Keratinocyte (primary cell): ENCODE measurements around the gene FZD2. TPM values are rescaled to one million over a fixed set of nuclear protein-coding genes. Genes with fewer than 3 reads are reported as not detected.

Source experiments
- DNase-seq: peaks from one replicate; pipeline ENCODE4 v3.0.0-alpha.2; 2011; ENCODE audit warnings: low read depth, missing footprints, low spot score
- FAIRE-seq: peaks from 2 replicates; lab custom pipeline; 2011; peaks lifted over from hg19 to GRCh38; lab: Jason Lieb, UNC
- H2AFZ ChIP-seq: 2 replicates; pipeline ENCODE4 v1.6.0; 2012; ENCODE audit warnings: low read length, control low read depth, inconsistent platforms; ENCODE audit not compliant: control insufficient read depth
- H3K27ac ChIP-seq: 2 replicates; pipeline ENCODE4 v1.5.1; 2011; ENCODE audit warnings: low read length; ENCODE audit not compliant: control insufficient read depth, insufficient read depth
- H3K27me3 ChIP-seq: 3 replicates; pipeline ENCODE4 v1.6.0; 2011; ENCODE audit warnings: low read length; ENCODE audit not compliant: control insufficient read depth, insufficient read depth; ENCODE audit errors: extremely low read depth
- H3K36me3 ChIP-seq, 2 experiments: 2 replicates in 1 of 2; 3 replicates in 1 of 2; pipeline ENCODE4 v1.5.1; 2011; ENCODE audit warnings: low read length in 2 of 2, mild to moderate bottlenecking in 1 of 2; ENCODE audit not compliant: control insufficient read depth in 2 of 2, insufficient read depth in 2 of 2; ENCODE audit errors: extremely low read depth in 1 of 2
- H3K4me1 ChIP-seq: 3 replicates; pipeline ENCODE4 v1.5.1; 2011; ENCODE audit warnings: low read length; ENCODE audit not compliant: control insufficient read depth, insufficient read depth; ENCODE audit errors: extremely low read depth
- H3K4me2 ChIP-seq: 3 replicates; pipeline ENCODE4 v1.6.0; 2011; ENCODE audit warnings: low read depth, low read length; ENCODE audit not compliant: control insufficient read depth, insufficient read depth; ENCODE audit errors: extremely low read depth
- H3K4me3 ChIP-seq, 3 experiments: fragments of 200-600 bp in 1 of 3; sonication (generic) in 1 of 3; 2 replicates in 2 of 3; 3 replicates in 1 of 3; pipeline ENCODE4 v1.5.1; 2011 to 2016; ENCODE audit warnings: low read length in 3 of 3, mild to moderate bottlenecking in 3 of 3, control low read depth in 2 of 3, inconsistent platforms in 1 of 3, low read depth in 1 of 3, mixed read lengths in 1 of 3, mixed run types in 1 of 3, moderate library complexity in 1 of 3; ENCODE audit not compliant: control insufficient read depth in 2 of 3, insufficient read depth in 2 of 3; ENCODE audit errors: extremely low read depth in 1 of 3
- H3K79me2 ChIP-seq: 2 replicates; pipeline ENCODE4 v1.6.0; 2012; ENCODE audit warnings: low read length; ENCODE audit not compliant: control insufficient read depth, insufficient read depth
- H3K9ac ChIP-seq: 3 replicates; pipeline ENCODE4 v1.6.0; 2011; ENCODE audit warnings: low read length; ENCODE audit not compliant: control insufficient read depth, insufficient read depth; ENCODE audit errors: extremely low read depth
- H3K9me1 ChIP-seq: 3 replicates; pipeline ENCODE4 v1.6.0; 2011; ENCODE audit warnings: low read length; ENCODE audit not compliant: control insufficient read depth, insufficient read depth; ENCODE audit errors: extremely low read depth
- H3K9me3 ChIP-seq: 2 replicates; pipeline ENCODE4 v1.5.1; 2012; ENCODE audit warnings: low read depth, low read length; ENCODE audit not compliant: control insufficient read depth
- H4K20me1 ChIP-seq: 3 replicates; pipeline ENCODE4 v1.6.0; 2011; ENCODE audit warnings: low read length; ENCODE audit not compliant: control insufficient read depth, insufficient read depth; ENCODE audit errors: extremely low read depth
- EZH2 ChIP-seq: IDR thresholded peaks from one replicate; pipeline ENCODE4 v1.6.1; 2012; ENCODE audit warnings: inconsistent platforms, mild to moderate bottlenecking, low read length, moderate library complexity
- dilution Hi-C: fragments of 300-500 bp; cut with MboI; formaldehyde crosslinking; loops from one replicate; pipeline ENCODE4 v1.7.0; 2020; ENCODE audit warnings: low sequenced_read_pairs; ENCODE audit not compliant: extremely low pct_ligation_motif_present
- polyA plus RNA-seq, 5 experiments: library from polyadenylated mRNA; depleted of rRNA in 3 of 5; stranded (reverse) in 3 of 5; stranded (forward) in 1 of 5; unstranded in 1 of 5; fragments of >200 nt; gene quantifications; 1 replicate in 1 of 5; 2 replicates in 3 of 5; 3 replicates in 1 of 5; pipeline versions ENCODE4 v1.2.1 to v1.2.3, GENCODE V29; 2011 to 2012; ENCODE audit warnings: missing spikeins in 2 of 5, low read depth in 1 of 5, low replicate concordance in 1 of 5
- TF ChIP-seq, protein P1 (sequence below), 3 experiments: IDR thresholded peaks in 1 of 3; conservative IDR thresholded peaks in 1 of 3; optimal IDR thresholded peaks in 1 of 3; 2 replicates in 2 of 3; 3 replicates in 1 of 3; pipeline versions ENCODE3 to v1.5.1; 2011; ENCODE audit warnings: low read length in 3 of 3, mild to moderate bottlenecking in 3 of 3, moderate library complexity in 2 of 3, control low read depth in 1 of 3, inconsistent platforms in 1 of 3; ENCODE audit not compliant: insufficient read depth in 2 of 3; ENCODE audit errors: extremely low read depth in 1 of 3

FZD2 gene
- polyA plus RNA-seq, 1 donor (not counting 4 experiments of a cell fraction or from before 2014, with no cell fraction given): 2.6 TPM

DNA sequence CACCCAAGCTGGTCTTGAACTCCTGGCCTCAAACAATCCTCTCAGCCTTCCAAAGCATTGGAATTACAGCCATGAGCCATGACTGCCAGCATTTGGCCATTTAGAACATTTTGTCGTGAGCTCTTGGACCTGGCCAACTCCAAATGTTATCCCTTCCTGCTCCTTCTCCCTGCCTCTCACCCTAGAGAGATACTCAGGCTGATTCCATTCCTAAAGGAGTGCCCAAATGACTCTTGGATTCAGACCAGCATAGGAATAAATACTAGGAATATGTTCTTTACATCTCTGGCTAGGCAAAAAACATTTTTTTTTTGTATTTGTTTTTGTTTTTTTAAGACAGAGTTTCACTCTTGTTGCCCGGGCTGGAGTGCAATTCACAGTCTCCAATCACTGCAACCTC lies 15.5 kb downstream of the FZD2 start:
- Histone ChIP-seq H3K27me3 (no peaks in the 10 kb centered on the region), H3K9me3 (no peaks in the 10 kb centered on the region), H2AFZ (no peak overlapping the region), H3K4me3 (no peak overlapping the region), H3K9ac (no peak overlapping the region), H3K79me2 (no peaks in the 10 kb centered on the region), H3K27ac (no peak overlapping the region), H3K4me2 (no peak overlapping the region), H3K36me3 (no peaks in the 10 kb centered on the region), H4K20me1 (no peaks in the 10 kb centered on the region), H3K4me1 (no peaks in the 10 kb centered on the region), H3K9me1 (no peaks in the 10 kb centered on the region)
- TF ChIP-seq, protein P1, sequence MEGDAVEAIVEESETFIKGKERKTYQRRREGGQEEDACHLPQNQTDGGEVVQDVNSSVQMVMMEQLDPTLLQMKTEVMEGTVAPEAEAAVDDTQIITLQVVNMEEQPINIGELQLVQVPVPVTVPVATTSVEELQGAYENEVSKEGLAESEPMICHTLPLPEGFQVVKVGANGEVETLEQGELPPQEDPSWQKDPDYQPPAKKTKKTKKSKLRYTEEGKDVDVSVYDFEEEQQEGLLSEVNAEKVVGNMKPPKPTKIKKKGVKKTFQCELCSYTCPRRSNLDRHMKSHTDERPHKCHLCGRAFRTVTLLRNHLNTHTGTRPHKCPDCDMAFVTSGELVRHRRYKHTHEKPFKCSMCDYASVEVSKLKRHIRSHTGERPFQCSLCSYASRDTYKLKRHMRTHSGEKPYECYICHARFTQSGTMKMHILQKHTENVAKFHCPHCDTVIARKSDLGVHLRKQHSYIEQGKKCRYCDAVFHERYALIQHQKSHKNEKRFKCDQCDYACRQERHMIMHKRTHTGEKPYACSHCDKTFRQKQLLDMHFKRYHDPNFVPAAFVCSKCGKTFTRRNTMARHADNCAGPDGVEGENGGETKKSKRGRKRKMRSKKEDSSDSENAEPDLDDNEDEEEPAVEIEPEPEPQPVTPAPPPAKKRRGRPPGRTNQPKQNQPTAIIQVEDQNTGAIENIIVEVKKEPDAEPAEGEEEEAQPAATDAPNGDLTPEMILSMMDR (optimal IDR thresholded peaks at IDR 0.05 in 1 of 3, IDR thresholded peaks at IDR 0.05 in 1 of 3, conservative IDR thresholded peaks at IDR 0.05 in 1 of 3; ENCODE audit: extremely low read depth in 1 of 3, insufficient read depth in 2 of 3, low read length in 3 of 3): no peak
- no peak for TF ChIP-seq EZH2
- DNase-seq: no peak
- no peak for FAIRE-seq
- dilution Hi-C loops: no loop called here

DNA sequence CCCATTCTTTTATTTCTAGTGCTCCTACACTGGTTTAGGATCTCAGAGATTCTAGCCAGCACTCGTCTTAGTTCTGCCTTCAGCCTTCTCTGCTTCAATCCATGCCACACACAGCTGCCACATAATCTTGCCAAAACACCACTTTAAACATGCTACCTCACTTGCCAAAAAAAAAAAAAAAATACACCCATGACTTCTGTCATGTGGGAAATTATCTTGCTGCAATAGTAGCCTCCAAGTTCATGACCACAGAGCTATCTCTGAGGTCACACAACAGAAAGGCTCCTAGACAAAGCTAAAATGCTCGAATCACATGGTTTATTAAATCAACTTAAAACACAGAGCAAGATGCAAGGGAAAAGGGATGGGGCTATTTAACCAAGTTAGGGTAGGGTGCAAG lies 18.1 kb downstream of the FZD2 start:
- Histone ChIP-seq H3K9ac (no peak overlapping the region), H3K4me2 (no peak overlapping the region), H3K79me2 (no peaks in the 10 kb centered on the region), H4K20me1 (no peaks in the 10 kb centered on the region), H3K4me1 (no peaks in the 10 kb centered on the region), H3K27ac (no peak overlapping the region), H2AFZ (no peak overlapping the region), H3K4me3 (no peak overlapping the region), H3K36me3 (no peaks in the 10 kb centered on the region), H3K27me3 (no peaks in the 10 kb centered on the region), H3K9me1 (no peaks in the 10 kb centered on the region), H3K9me3 (no peaks in the 10 kb centered on the region)
- dilution Hi-C loops: no loop called here
- FAIRE-seq (no peak), DNase-seq (no peak)
- TF ChIP-seq, protein P1 (optimal IDR thresholded peaks at IDR 0.05 in 1 of 3, IDR thresholded peaks at IDR 0.05 in 1 of 3, conservative IDR thresholded peaks at IDR 0.05 in 1 of 3; ENCODE audit: extremely low read depth in 1 of 3, insufficient read depth in 2 of 3, low read length in 3 of 3): no peak
- no peak for TF ChIP-seq EZH2
